Spleen (tissue), 7 donors: ENCODE results near the gene KIAA2012.

Experiments used
- POLR2A ChIP-seq, 3 donors: fragments of 450-650 bp; IDR thresholded peaks; one replicate each; pipeline ENCODE4 v1.5.1; 2017; ENCODE audit warnings: antibody characterized with exemption in 3 of 3, mild to moderate bottlenecking in 1 of 3
- TF ChIP-seq, protein P1 (sequence below), 11 experiments: fragments of 200-600 bp in 7 of 11; fragments of 450-650 bp in 4 of 11; sonication (generic) in 4 of 11; IDR thresholded peaks in 8 of 11; conservative IDR thresholded peaks in 3 of 11; 1 replicate in 7 of 11; 2 replicates in 4 of 11; pipeline versions ENCODE4 v1.4.0 to v1.8.0; 2016 to 2021; ENCODE audit warnings: antibody characterized with exemption in 11 of 11, inconsistent platforms in 4 of 11, mild to moderate bottlenecking in 1 of 11
- donor health status: DM: no; HTN: no; CAD: no; lungs with moderate emphysema.
- donor health status: DM: no; HTN: no; CAD: no.
- donor health status: DM: no; HTN: no; CAD: no.

DNA sequence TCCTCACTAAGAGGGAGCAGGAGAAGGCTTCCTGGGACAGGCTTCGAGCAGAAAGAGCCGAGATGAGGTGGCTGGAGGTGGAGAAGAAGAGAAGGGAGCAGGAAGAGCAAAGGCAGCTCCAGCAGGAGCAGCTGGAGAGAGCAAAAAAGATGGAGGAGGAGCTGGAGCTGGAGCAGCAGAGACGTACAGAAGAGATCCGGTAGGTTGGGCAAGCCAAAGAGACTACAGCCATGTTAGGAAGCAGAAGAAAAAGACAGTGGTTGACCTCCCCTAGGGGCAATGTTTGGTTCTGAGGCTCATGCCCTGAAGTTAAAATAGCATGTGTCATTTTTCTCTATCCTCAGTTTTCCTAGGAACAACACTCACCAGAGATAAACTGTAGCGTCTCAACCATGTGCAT lies 120.2 kb downstream of the KIAA2012 start:
- TF ChIP-seq, protein P1, sequence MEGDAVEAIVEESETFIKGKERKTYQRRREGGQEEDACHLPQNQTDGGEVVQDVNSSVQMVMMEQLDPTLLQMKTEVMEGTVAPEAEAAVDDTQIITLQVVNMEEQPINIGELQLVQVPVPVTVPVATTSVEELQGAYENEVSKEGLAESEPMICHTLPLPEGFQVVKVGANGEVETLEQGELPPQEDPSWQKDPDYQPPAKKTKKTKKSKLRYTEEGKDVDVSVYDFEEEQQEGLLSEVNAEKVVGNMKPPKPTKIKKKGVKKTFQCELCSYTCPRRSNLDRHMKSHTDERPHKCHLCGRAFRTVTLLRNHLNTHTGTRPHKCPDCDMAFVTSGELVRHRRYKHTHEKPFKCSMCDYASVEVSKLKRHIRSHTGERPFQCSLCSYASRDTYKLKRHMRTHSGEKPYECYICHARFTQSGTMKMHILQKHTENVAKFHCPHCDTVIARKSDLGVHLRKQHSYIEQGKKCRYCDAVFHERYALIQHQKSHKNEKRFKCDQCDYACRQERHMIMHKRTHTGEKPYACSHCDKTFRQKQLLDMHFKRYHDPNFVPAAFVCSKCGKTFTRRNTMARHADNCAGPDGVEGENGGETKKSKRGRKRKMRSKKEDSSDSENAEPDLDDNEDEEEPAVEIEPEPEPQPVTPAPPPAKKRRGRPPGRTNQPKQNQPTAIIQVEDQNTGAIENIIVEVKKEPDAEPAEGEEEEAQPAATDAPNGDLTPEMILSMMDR (IDR thresholded peaks at IDR 0.05 in 8 of 11, conservative IDR thresholded peaks at IDR 0.05 in 3 of 11): no peak
- TF ChIP-seq POLR2A (IDR thresholded peaks at IDR 0.05): no peak
